ENCODE data around the gene OR8D1.
"Not testable (repeated sequence)": the region's sequence is repeated elsewhere in the genome, so short reads cannot be mapped to it uniquely, and the experiment has no call there.

The OR8D1 gene

DNA sequence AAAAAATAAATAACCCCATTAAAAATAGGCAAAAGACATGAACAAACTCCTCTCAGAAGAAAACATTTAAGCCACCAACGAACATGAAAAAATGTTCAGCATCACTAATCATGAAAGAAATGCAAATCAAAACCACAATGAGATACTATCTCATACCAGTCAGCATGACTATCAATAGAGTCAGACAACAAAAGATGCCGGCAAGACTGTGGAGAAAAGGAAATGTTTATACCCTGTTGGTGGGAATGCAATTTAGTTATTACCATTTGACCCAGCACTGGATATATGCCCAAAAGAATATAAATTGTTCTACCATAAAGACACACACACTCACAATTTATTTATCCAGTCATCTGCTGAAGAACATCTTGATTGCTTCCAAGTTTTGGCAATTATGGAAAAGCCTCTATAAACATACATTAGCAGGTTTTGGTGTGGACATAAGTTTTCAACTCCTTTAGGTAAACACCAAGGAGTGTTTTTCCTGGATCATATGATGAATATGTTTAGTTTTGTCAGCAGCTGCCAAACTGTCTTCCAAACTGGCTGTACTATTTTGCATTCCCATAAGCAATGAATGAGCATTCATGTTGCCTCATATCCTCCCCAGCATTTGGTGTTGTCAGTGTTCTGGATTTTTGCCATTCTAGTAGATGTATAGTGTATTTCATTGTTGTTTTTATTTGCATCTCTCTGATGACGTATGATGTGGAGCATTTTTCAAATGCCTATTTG, 28.0 kb downstream of the OR8D1 start:
- DNase-seq (ENCODE audit: low read depth, low spot score) = no peak

GRCh38 chr11:124278261-124278660, 35.5 kb downstream of the OR8D1 start:
- no peak for DNase-seq (ENCODE audit: low read depth, low spot score)

DNA sequence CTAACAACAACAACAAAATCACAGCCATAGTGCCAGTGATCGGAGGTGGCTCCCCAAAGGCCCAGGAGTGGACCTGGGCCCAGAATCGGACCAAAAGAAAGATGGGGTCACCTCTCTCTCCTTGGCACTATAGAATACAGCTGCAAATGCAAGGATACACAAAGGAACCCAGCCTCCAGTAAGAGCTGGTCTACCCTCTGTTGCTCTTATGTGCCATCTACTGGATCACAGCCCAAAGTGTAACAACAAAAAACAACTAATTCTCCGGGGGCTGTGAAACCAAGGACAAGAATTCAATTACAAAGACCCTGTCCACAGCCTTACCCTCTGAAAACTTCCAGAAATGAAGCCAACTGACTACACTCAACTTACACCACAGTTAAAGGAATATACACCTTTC, 35.9 kb downstream of the OR8D1 start:
- no peak for DNase-seq (ENCODE audit: low read depth, low spot score)

DNA sequence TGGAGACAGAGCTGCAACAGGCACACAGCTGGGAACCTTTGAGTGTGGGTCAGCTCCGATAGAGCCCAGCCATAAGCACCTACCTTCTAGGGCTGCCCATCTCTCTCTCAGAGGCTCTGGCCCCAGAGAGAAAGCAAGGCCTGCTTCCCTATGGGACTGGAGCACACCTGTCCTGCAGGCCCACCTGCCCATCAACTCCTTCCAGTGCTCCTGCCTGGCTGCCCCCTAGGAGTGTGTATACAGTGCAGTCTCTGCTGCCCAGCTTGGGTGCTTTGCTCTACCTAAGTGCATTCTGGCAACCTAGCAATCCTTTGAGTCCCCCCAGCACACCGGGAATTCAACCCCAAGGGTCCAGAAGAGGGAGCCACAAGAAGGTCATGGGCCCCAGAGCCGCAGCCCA, 36.5 kb downstream of the OR8D1 start:
- no peak for DNase-seq (ENCODE audit: low read depth, low spot score)

DNA sequence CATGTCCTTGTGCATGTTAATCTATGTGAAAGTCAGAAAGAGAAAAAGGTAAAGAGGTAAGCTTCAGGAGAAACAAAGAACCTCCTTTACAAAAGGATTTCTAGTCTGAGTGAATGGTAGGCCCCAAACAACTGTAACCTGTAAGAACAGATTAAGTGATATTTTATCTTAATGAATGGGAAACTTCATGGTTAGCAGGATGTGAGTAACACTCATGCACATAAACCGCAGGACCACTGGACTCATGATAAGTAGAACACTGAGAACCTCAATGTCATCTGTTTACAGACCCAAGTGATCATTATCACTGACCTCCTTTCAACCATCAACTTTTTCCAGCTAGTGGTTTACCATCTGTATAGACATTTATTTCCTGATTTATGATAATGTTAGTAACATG, 37.7 kb downstream of the OR8D1 start:
- no peak for DNase-seq (ENCODE audit: low read depth, low spot score)

DNA sequence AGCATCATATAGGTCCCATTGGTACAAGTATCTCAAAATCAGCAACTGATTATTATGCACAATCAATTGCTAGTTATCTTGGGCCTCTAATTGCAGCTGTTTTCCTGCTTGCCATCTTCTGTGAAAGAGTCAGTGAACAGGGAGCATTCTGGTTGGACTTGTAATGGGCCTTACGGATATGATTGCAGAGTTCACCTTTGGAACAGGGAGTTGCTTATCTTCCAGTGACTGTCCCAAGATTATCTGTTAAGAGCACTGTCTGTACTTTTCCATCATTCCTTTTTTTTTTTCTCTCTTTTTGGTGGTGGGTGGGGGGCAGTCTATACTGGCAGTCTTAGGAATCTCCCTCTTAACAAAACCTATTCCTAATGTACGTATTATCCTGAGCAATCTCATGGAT, 39.7 kb downstream of the OR8D1 start:
- DNase-seq (ENCODE audit: low read depth, low spot score) = no peak

GRCh38 chr11:124270886-124271285, 42.9 kb downstream of the OR8D1 start:
- not testable (repeated sequence) for DNase-seq (ENCODE audit: low read depth, low spot score)

- DNase-seq (ENCODE audit: low read depth, low spot score) = not testable (repeated sequence)
Measured at GRCh38 chr11:124265041-124265440, 48.7 kb downstream of the OR8D1 start.

DNA sequence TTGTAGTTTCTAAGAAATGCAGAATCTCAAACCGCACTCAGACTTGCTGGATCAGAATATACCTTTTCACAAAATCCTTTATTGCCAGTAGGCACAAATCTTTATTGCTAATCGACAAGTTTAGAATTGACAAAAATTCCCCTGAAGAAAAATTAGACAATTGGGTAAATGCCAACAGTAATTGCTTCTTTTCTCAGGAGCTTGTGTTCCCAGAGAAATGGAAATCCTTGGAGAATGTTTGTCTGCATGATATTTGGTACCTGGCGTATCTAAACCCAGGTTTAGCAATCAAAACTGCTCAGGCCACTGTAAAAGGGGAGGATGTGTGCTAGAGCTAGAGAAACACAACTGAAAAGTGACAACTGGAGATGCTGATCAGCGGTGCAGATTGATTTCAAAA, 57.7 kb downstream of the OR8D1 start, which contains the start of gene OR8G5:
TSS of gene OR8G5 (plus strand) at position 301 of the 400 bp plus-strand sequence. CDS start 8,556 bp downstream, outside the sequence.
- no peak for DNase-seq (ENCODE audit: low read depth, low spot score)
